ENCODE results near the gene TBC1D1.

DNA sequence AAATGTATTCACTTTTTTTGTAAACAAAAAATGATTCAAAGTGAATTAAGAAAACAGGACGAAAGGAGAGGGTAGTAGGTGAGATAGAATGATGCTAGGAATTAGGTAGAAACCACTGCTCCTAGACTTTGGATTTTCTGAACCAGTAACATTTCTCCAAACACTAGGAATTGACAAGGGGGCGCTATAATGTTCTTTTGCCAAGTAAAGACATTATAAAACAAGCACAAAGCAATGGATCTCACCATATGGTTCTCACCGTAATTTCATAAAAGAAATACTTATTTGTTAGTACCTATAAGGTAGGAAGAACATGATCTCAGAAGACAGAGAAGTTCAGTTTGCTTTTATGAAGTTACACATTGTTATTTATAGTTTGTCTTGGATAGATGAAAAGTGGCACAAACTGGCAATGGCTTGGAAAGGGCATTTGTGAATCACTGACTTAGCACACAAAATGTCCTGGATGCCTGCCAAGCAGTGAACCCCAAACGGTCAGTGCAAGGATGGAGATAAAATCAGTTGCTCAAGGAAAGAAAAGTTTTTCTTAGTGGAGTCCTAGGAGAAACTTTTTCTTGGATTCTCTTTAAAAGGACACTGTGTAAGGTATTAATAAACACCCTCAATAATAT is 8.1 kb upstream of the TBC1D1 start:
- no peak for TF ChIP-seq POLR2AphosphoS5 (IDR thresholded peaks at IDR 0.05; ENCODE audit: low read depth, low read length)
- TF ChIP-seq POLR2A (IDR thresholded peaks at IDR 0.05; ENCODE audit: low read depth, low read length), result no peak
- TF ChIP-seq TAF1 (IDR thresholded peaks at IDR 0.05; ENCODE audit: borderline replicate concordance, low read depth, low read length), result no peak
